ENCODE results near the gene SYNPO2.

The SYNPO2 gene

GRCh38 chr4:118931786-118932185 lies 43.1 kb downstream of the SYNPO2 start:
- DNase-seq (ENCODE audit: low read depth): no peak

- DNase-seq (ENCODE audit: low read depth): no peak
Measured at GRCh38 chr4:118935819-118936218, 47.2 kb downstream of the SYNPO2 start.

- DNase-seq (ENCODE audit: low read depth): no peak
Measured at GRCh38 chr4:118936406-118936805, 47.8 kb downstream of the SYNPO2 start.

- no peak for DNase-seq (ENCODE audit: low read depth)
Measured at GRCh38 chr4:118939169-118939783, 50.6 kb downstream of the SYNPO2 start.

GRCh38 chr4:118941149-118941548 lies 52.5 kb downstream of the SYNPO2 start:
- DNase-seq (ENCODE audit: low read depth): no peak

GRCh38 chr4:118941799-118942198 lies 53.1 kb downstream of the SYNPO2 start:
- DNase-seq (ENCODE audit: low read depth): no peak

GRCh38 chr4:118942465-118942864 lies 53.8 kb downstream of the SYNPO2 start:
- no peak for DNase-seq (ENCODE audit: low read depth)

GRCh38 chr4:118947095-118947494 lies 58.4 kb downstream of the SYNPO2 start:
- DNase-seq (ENCODE audit: low read depth): no peak

GRCh38 chr4:118948545-118949144 lies 60.0 kb downstream of the SYNPO2 start:
- no peak for DNase-seq (ENCODE audit: low read depth)

GRCh38 chr4:118950224-118950623 lies 61.6 kb downstream of the SYNPO2 start:
- no peak for DNase-seq (ENCODE audit: low read depth)

GRCh38 chr4:118950929-118951570 lies 62.4 kb downstream of the SYNPO2 start:
- no peak for DNase-seq (ENCODE audit: low read depth)

- DNase-seq (ENCODE audit: low read depth): no peak
Measured at GRCh38 chr4:118953276-118953675, 64.6 kb downstream of the SYNPO2 start.

GRCh38 chr4:118954246-118954645 lies 65.6 kb downstream of the SYNPO2 start:
- no peak for DNase-seq (ENCODE audit: low read depth)

- no peak for DNase-seq (ENCODE audit: low read depth)
Measured at GRCh38 chr4:118955515-118955914, 66.9 kb downstream of the SYNPO2 start.

GRCh38 chr4:118957722-118958445 lies 69.2 kb downstream of the SYNPO2 start:
- DNase-seq (ENCODE audit: low read depth): no peak

- no peak for DNase-seq (ENCODE audit: low read depth)
Measured at GRCh38 chr4:118962540-118962939, 73.9 kb downstream of the SYNPO2 start.

GRCh38 chr4:118964891-118965411 lies 76.3 kb downstream of the SYNPO2 start:
- no peak for DNase-seq (ENCODE audit: low read depth)

- DNase-seq (ENCODE audit: low read depth): no peak
Measured at GRCh38 chr4:118967393-118967792, 78.7 kb downstream of the SYNPO2 start.

- no peak for DNase-seq (ENCODE audit: low read depth)
Measured at GRCh38 chr4:118968005-118968404, 79.4 kb downstream of the SYNPO2 start.

- DNase-seq (ENCODE audit: low read depth): no peak
Measured at GRCh38 chr4:118968813-118969212, 80.2 kb downstream of the SYNPO2 start.

- no peak for DNase-seq (ENCODE audit: low read depth)
Measured at GRCh38 chr4:118969359-118969758, 80.7 kb downstream of the SYNPO2 start.

- DNase-seq (ENCODE audit: low read depth): no peak
Measured at GRCh38 chr4:118972167-118972566, 83.5 kb downstream of the SYNPO2 start.

GRCh38 chr4:118973295-118973694 lies 84.6 kb downstream of the SYNPO2 start:
- no peak for DNase-seq (ENCODE audit: low read depth)
